ENCODE results near the gene DCUN1D2. TPM values are rescaled to one million over a fixed set of nuclear protein-coding genes. Genes with fewer than 3 reads are reported as not detected.

DCUN1D2 gene
- total RNA-seq (2022; extraction: Qiagen RNA extraction): 9.4 to 11.3 TPM (median 10.7 TPM) in 5 replicates

DNA sequence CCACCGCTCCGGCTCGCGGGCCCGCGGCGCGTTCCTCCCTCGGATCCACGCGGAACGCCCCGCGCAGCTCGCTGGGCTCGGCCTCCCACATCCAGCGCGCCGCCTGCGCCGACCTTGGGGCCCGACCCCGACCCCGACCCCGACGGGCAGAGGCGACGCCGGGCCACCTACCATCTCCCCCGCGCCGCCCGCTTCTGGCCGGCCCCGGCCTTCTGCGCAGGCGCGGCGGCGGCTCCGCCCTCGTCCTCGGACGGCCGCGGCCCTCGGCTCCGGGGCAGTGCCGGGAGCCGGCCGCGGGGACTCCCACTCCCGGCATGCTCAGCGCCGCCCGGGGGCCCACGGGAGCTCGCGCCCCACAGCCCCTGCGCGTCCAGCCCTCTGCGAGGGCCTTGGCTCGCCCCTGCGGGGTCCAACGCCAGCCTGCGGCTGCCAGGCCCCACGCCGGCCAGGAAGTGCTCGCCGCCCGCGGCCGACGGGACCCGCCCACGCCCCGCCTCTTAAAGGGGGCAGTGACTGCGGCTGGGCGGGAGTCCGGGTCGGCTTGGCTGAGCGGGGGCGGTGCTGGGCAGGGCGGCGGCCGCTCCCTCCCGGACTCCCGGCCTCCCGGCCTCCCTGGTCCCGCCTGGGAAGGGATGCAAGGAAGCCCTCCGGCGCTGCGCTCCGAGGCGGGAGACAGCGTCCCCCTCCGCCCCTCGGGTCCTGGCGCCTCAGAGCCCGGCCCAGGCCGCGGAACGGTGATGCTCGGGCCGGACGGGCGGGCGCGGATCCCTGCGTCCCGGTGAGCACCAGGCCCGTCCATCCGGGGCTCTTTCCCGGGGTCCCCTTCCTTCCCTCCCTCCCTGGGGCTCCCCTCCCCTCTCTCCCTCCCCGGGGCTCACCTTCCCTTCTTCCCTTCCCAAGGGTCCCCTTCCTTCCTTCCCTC lies at the start of gene DCUN1D2:
Gene DCUN1D2 (minus strand): TSS at position 216 of the 922 bp plus-strand sequence. CDS start 42 bp downstream, at position 174.

DNA sequence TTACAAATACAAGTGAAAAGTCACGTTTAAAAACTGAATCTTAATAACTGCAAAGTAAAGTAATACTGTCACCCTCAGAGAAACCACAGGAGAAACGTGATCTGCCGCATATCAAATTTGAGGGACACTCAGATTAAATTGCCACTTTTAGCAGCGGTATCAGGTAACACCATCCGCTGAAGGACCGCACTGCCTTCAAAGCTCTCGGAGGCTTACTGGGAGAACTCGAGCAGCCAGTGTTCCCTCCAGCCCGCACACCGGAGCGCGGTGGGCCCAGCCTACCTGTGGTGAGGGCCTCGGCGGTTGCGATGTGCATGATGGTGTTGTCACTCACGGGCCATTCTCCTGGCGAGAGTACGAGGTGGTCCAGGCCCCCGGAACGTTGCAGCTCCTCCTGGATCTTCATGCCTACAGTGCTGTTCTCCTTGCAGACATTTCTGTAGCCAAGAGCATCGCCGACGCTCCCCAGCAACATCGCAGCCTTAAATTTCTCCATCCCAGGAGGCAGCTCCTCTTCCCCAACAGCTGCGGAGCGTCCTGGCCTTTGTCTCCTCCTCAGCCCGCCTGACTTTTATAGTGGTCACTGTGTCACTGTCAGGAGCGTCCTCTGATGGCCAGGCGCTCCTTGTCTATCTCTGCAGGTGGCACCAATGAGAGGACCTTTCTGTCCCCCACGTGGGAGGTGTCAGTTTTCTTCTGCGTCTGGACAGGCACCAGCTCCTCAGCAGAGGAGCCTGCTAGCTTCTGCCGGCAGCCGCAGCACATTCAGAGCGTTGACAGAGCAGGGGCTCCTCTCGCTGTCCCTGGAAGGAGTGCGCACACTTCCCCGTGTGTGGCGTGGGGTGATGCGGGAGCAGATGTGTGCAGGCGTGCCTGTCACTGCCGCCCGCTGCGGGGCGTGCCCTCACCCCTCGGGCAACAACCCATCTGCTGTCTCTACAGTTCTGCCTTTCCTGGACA lies 37.3 kb downstream of the DCUN1D2 start, which contains the start of gene ADPRHL1:
Gene ADPRHL1 (minus strand): TSS at position 547 of the 960 bp plus-strand sequence. CDS start 51 bp downstream, at position 496.

Other genes starting within 250 kb of the DCUN1D2 start
- gene LAMP1, start 193.5 kb downstream of the DCUN1D2 start, total RNA-seq (2022; extraction: Qiagen RNA extraction): 73.2 to 94.0 TPM (median 92.3 TPM) in 5 replicates
- 1.5 to 1.9 TPM (median 1.6 TPM) in 5 replicates for gene GRTP1, start 126.6 kb downstream of the DCUN1D2 start, total RNA-seq (2022; extraction: Qiagen RNA extraction)
- 14.4 to 16.0 TPM (median 14.8 TPM) in 5 replicates for gene ADPRHL1, start 37.2 kb downstream of the DCUN1D2 start, total RNA-seq (2022; extraction: Qiagen RNA extraction)
- gene TFDP1, start 94.0 kb upstream of the DCUN1D2 start, total RNA-seq (2022; extraction: Qiagen RNA extraction): 88.7 to 119 TPM (median 110 TPM) in 5 replicates
- gene ATP4B, start 167.5 kb upstream of the DCUN1D2 start, total RNA-seq (2022; extraction: Qiagen RNA extraction): not detected in 5 replicates
- gene GRK1, start 176.5 kb upstream of the DCUN1D2 start, total RNA-seq (2022; extraction: Qiagen RNA extraction): 0.04 to 0.05 TPM in 2 of 5 replicates, not detected in the others

Measured in A549 treated with Mapracorat at 1 μM for 4 hours (cell line).